Neural progenitor cell (in vitro differentiated cells): ENCODE data around the gene MRPL11. TPM values are rescaled to one million over a fixed set of nuclear protein-coding genes. Genes with fewer than 3 reads are reported as not detected.

Source experiments
- DNase-seq: peaks from one replicate; pipeline ENCODE4 v3.0.0-alpha.2; 2016; ENCODE audit warnings: low spot score
- H2AFZ ChIP-seq: fragments of 200-600 bp; sonication (generic); replicated peaks from 2 replicates; pipeline ENCODE4 v1.6.1; 2016; ENCODE audit warnings: antibody characterized with exemption
- H3F3A ChIP-seq: fragments of 200-600 bp; sonication (generic); 2 replicates; pipeline ENCODE4 v1.6.1; 2016; ENCODE audit warnings: antibody characterized with exemption, low read depth
- H3K27ac ChIP-seq: fragments of 200-600 bp; sonication (generic); 2 replicates; pipeline ENCODE4 v1.5.1; 2016; ENCODE audit warnings: mild to moderate bottlenecking
- H3K27me3 ChIP-seq: fragments of 200-600 bp; sonication (generic); 2 replicates; pipeline ENCODE4 v1.6.1; 2016; ENCODE audit warnings: mild to moderate bottlenecking, moderate library complexity
- H3K36me3 ChIP-seq: fragments of 200-600 bp; sonication (generic); 2 replicates; pipeline ENCODE4 v1.5.1; 2016
- H3K4me1 ChIP-seq: fragments of 200-600 bp; sonication (generic); 2 replicates; pipeline ENCODE4 v1.6.1; 2016; ENCODE audit warnings: mixed run types
- H3K4me2 ChIP-seq: fragments of 200-600 bp; sonication (generic); 2 replicates; pipeline ENCODE4 v1.6.1; 2016
- H3K4me3 ChIP-seq: fragments of 200-600 bp; sonication (generic); 2 replicates; pipeline ENCODE4 v1.5.1; 2016
- H3K79me2 ChIP-seq: fragments of 200-600 bp; sonication (generic); 2 replicates; pipeline ENCODE4 v1.6.1; 2016; ENCODE audit warnings: low read depth
- H3K9ac ChIP-seq: fragments of 200-600 bp; sonication (generic); 2 replicates; pipeline ENCODE4 v1.6.1; 2016
- H3K9me3 ChIP-seq: fragments of 200-600 bp; sonication (generic); 2 replicates; pipeline ENCODE4 v1.5.1; 2016; ENCODE audit warnings: low read depth
- H4K20me1 ChIP-seq: fragments of 200-600 bp; sonication (generic); 2 replicates; pipeline ENCODE4 v1.6.1; 2016; ENCODE audit warnings: low read depth
- H3K27ac Mint-ChIP-seq: 3 replicates; pipeline ENCODE4 v1.8.0; 2021; ENCODE audit warnings: mixed read lengths
- H3K27me3 Mint-ChIP-seq: 2 replicates; pipeline ENCODE4 v1.8.0; 2022; ENCODE audit warnings: low read depth, mild to moderate bottlenecking, inconsistent platforms, moderate library complexity, mixed read lengths; ENCODE audit not compliant: insufficient read depth
- H3K36me3 Mint-ChIP-seq: 3 replicates; pipeline ENCODE4 v1.8.0; 2021; ENCODE audit warnings: mixed read lengths
- H3K4me1 Mint-ChIP-seq: 3 replicates; pipeline ENCODE4 v1.8.0; 2021; ENCODE audit warnings: mixed read lengths
- H3K4me3 Mint-ChIP-seq: 3 replicates; pipeline ENCODE4 v1.8.0; 2021; ENCODE audit warnings: mild to moderate bottlenecking, moderate library complexity, mixed read lengths
- H3K9me3 Mint-ChIP-seq: 3 replicates; pipeline ENCODE4 v1.8.0; 2020; ENCODE audit warnings: mixed read lengths
- EZH2 ChIP-seq: fragments of 200-600 bp; sonication (generic); IDR thresholded peaks from 2 replicates; pipeline ENCODE4 v1.6.1; 2017; ENCODE audit warnings: antibody characterized with exemption, mild to moderate bottlenecking, moderate library complexity
- EZH2phosphoT487 ChIP-seq: fragments of 200-600 bp; sonication (generic); IDR thresholded peaks from 2 replicates; pipeline ENCODE4 v1.6.1; 2017; ENCODE audit warnings: antibody characterized with exemption
- total RNA-seq: library from RNA; depleted of rRNA; stranded (reverse); fragments of >200 nt; gene quantifications from 2 replicates; pipeline ENCODE4 v1.2.3, GENCODE V29; 2015; ENCODE audit warnings: low replicate concordance
- TF ChIP-seq, protein P1 (sequence below): fragments of 200-600 bp; sonication (generic); IDR thresholded peaks from 2 replicates; pipeline ENCODE4 v1.5.1; 2017; ENCODE audit warnings: antibody characterized with exemption, mild to moderate bottlenecking

Gene MRPL11
- total RNA-seq, 1 donor from 2014 or later: 131 TPM

GRCh38 chr11:66411323-66411722, 27.3 kb downstream of the MRPL11 start:
- H4K20me1 ChIP-seq: peaks cover 9% of the 10 kb centered on the region
- no peak overlapping the region for H3K9ac ChIP-seq
- Mint-ChIP-seq H3K27ac (no peak overlapping the region), H3K27me3 (peaks cover 4% of the 10 kb centered on the region), H3K36me3 (no peaks in the 10 kb centered on the region), H3K9me3 (no peaks in the 10 kb centered on the region), H3K4me3 (peak overlapping the region; percentile 41), H3K4me1 (peaks cover 23% of the 10 kb centered on the region)
- H2AFZ ChIP-seq: no peak overlapping the region
- H3F3A ChIP-seq: no peaks in the 10 kb centered on the region
- peaks cover 13% of the 10 kb centered on the region for H3K4me1 ChIP-seq
- no peaks in the 10 kb centered on the region for H3K36me3 ChIP-seq
- no peak overlapping the region for H3K4me2 ChIP-seq
- no peak for DNase-seq
- TF ChIP-seq, protein P1, sequence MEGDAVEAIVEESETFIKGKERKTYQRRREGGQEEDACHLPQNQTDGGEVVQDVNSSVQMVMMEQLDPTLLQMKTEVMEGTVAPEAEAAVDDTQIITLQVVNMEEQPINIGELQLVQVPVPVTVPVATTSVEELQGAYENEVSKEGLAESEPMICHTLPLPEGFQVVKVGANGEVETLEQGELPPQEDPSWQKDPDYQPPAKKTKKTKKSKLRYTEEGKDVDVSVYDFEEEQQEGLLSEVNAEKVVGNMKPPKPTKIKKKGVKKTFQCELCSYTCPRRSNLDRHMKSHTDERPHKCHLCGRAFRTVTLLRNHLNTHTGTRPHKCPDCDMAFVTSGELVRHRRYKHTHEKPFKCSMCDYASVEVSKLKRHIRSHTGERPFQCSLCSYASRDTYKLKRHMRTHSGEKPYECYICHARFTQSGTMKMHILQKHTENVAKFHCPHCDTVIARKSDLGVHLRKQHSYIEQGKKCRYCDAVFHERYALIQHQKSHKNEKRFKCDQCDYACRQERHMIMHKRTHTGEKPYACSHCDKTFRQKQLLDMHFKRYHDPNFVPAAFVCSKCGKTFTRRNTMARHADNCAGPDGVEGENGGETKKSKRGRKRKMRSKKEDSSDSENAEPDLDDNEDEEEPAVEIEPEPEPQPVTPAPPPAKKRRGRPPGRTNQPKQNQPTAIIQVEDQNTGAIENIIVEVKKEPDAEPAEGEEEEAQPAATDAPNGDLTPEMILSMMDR: no peak
- no peak for TF ChIP-seq EZH2phosphoT487
- TF ChIP-seq EZH2: no peak
- H3K27me3 ChIP-seq: peaks cover 15% of the 10 kb centered on the region
- no peaks in the 10 kb centered on the region for H3K79me2 ChIP-seq
- H3K27ac ChIP-seq: no peak overlapping the region
- no peaks in the 10 kb centered on the region for H3K9me3 ChIP-seq
- H3K4me3 ChIP-seq: no peak overlapping the region

GRCh38 chr11:66410191-66410590, 28.5 kb downstream of the MRPL11 start:
- no peaks in the 10 kb centered on the region for H3K9me3 ChIP-seq
- no peaks in the 10 kb centered on the region for H3K79me2 ChIP-seq
- H3K4me1 Mint-ChIP-seq: peaks cover 23% of the 10 kb centered on the region
- DNase-seq: no peak
- H3F3A ChIP-seq: no peaks in the 10 kb centered on the region
- no peak overlapping the region for H3K27ac ChIP-seq
- no peak overlapping the region for H3K4me3 ChIP-seq
- no peaks in the 10 kb centered on the region for H3K36me3 ChIP-seq
- no peaks in the 10 kb centered on the region for H3K36me3 Mint-ChIP-seq
- H2AFZ ChIP-seq: no peak overlapping the region
- H3K9ac ChIP-seq: no peak overlapping the region
- H3K27me3 ChIP-seq: peaks cover 16% of the 10 kb centered on the region
- H3K27me3 Mint-ChIP-seq: peaks cover 4% of the 10 kb centered on the region
- TF ChIP-seq, protein P1: no peak
- TF ChIP-seq EZH2 (no peak), EZH2phosphoT487 (no peak)
- no peak overlapping the region for H3K27ac Mint-ChIP-seq
- H3K4me2 ChIP-seq: no peak overlapping the region
- peaks cover 9% of the 10 kb centered on the region for H4K20me1 ChIP-seq
- no peaks in the 10 kb centered on the region for H3K9me3 Mint-ChIP-seq
- H3K4me1 ChIP-seq: peaks cover 13% of the 10 kb centered on the region
- no peak overlapping the region for H3K4me3 Mint-ChIP-seq

- Histone ChIP-seq H3K27ac (no peak overlapping the region), H3K79me2 (no peaks in the 10 kb centered on the region), H3K4me3 (peak overlapping the region; percentile 58), H4K20me1 (peaks cover 4% of the 10 kb centered on the region), H3K9me3 (no peaks in the 10 kb centered on the region), H3K9ac (no peak overlapping the region), H3F3A (no peaks in the 10 kb centered on the region), H3K4me2 (peak overlapping the region; percentile 83), H2AFZ (peak overlapping the region; percentile 30), H3K4me1 (peaks cover 9% of the 10 kb centered on the region), H3K27me3 (peaks cover 26% of the 10 kb centered on the region), H3K36me3 (no peaks in the 10 kb centered on the region)
- Mint-ChIP-seq H3K36me3 (no peaks in the 10 kb centered on the region), H3K4me3 (peak overlapping the region; percentile 41), H3K27ac (no peak overlapping the region), H3K9me3 (no peaks in the 10 kb centered on the region), H3K4me1 (peaks cover 21% of the 10 kb centered on the region), H3K27me3 (peaks cover 9% of the 10 kb centered on the region)
- TF ChIP-seq EZH2 (no peak), EZH2phosphoT487 (no peak)
- TF ChIP-seq, protein P1: no peak
- peak; percentile 27 for DNase-seq
Observed at GRCh38 chr11:66409226-66409625, 29.4 kb downstream of the MRPL11 start.
